Activated naive CD4-positive, alpha-beta T cell treated with anti-CD3 and anti-CD28 coated beads for 36 hours (primary cell): Measurements from ENCODE around the gene PRELP. TPM values are rescaled to one million over a fixed set of nuclear protein-coding genes. Genes with fewer than 3 reads are reported as not detected.

ENCODE experiments used
- CTCF ChIA-PET: fragments of 350-600 bp; sonication (Branson Sonifier 250); formaldehyde crosslinking; loops from one replicate; lab custom pipeline; 2021; ENCODE audit warnings: antibody characterized with exemption; lab: Charles Lee
- DNase-seq: peaks from one replicate; pipeline ENCODE4 v3.0.0-alpha.2; 2020
- H3K27ac Mint-ChIP-seq: one replicate; pipeline ENCODE4 v1.8.0; 2021; ENCODE audit warnings: mild to moderate bottlenecking, mixed read lengths
- H3K27me3 Mint-ChIP-seq: one replicate; pipeline ENCODE4 v1.8.0; 2021; ENCODE audit warnings: low read depth, mixed read lengths
- H3K36me3 Mint-ChIP-seq: one replicate; pipeline ENCODE4 v1.8.0; 2021; ENCODE audit warnings: low read depth, mixed read lengths
- H3K4me1 Mint-ChIP-seq: one replicate; pipeline ENCODE4 v1.8.0; 2021; ENCODE audit warnings: low read depth, mixed read lengths
- H3K4me3 Mint-ChIP-seq: one replicate; pipeline ENCODE4 v1.8.0; 2021; ENCODE audit warnings: mild to moderate bottlenecking, moderate library complexity, mixed read lengths
- H3K9me3 Mint-ChIP-seq: one replicate; pipeline ENCODE4 v1.8.0; 2021; ENCODE audit warnings: mixed read lengths
- intact Hi-C: fragments of 100-400 bp; cut with micrococcal nuclease; formaldehyde crosslinking; loops from one replicate; pipeline ENCODE4 v1.15.1; 2023
- total RNA-seq, 2 experiments: library from RNA; stranded (reverse); gene quantifications; one replicate each; pipeline ENCODE4 v1.2.3, GENCODE V29; 2021

The PRELP gene
- total RNA-seq, 2 experiments from 2014 or later, result not detected

DNA sequence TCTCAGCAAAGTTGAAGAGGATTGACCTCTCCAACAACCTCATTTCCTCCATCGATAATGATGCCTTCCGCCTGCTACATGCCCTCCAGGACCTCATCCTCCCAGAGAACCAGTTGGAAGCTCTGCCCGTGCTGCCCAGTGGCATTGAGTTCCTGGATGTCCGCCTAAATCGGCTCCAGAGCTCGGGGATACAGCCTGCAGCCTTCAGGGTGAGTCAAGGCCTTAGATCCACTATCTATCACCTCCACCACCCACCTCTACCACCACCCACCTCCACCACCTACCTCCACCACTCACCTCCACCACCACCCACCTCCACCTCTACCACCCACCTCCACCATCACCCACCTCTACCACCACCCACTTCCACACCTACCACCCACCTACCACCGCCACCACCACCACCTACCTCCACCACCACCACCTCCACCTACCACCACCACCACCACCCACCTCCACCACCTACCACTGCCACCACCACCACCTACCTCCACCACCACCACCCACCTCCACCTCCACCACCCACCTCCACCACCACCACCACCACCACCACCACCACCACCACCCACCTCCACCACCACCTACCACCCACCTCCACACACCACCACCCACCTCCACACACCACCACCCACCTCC is 24.2 kb downstream of the PRELP start:
- CTCF ChIA-PET, result interaction anchor here (0.6 to 1.2 kb wide), 3 partner anchors 12 to 202 kb away, joined by 3 to 5 read pairs (median 4); no protein-coding TSS in a partner anchor
- Mint-ChIP-seq H3K27me3 (no peaks in the 10 kb centered on the region), H3K4me1 (peaks cover 6% of the 10 kb centered on the region), H3K4me3 (no peak overlapping the region), H3K27ac (no peak overlapping the region), H3K36me3 (no peaks in the 10 kb centered on the region), H3K9me3 (no peaks in the 10 kb centered on the region)
- no peak for DNase-seq
- intact Hi-C loops, result loop anchor here (10.0 kb wide), 1 partner anchor 365 kb away; the partner anchor contains the start of gene SNRPE

DNA sequence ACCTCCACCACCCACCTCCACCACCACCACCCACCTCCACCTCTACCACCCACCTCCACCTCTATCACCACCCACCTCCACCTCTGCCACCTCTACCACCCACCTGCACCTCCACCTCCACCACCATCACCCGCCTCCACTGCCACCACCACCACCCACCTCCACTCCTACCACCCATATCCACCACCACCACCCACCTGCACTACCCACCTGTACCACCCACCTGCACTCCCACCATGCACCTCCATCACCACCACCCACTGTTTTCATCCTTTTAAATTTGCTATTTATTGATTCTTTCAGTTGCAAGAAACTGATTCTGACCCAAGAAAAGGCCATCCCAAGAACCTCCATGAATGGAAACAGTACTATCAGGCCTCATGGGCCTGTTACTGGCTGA is 24.7 kb downstream of the PRELP start:
- CTCF ChIA-PET, result no interaction called here
- Mint-ChIP-seq H3K36me3 (no peaks in the 10 kb centered on the region), H3K27ac (no peak overlapping the region), H3K27me3 (no peaks in the 10 kb centered on the region), H3K9me3 (no peaks in the 10 kb centered on the region), H3K4me1 (peaks cover 6% of the 10 kb centered on the region), H3K4me3 (no peak overlapping the region)
- intact Hi-C loops, result loop anchor here (10.0 kb wide), 1 partner anchor 365 kb away; the partner anchor contains the start of gene SNRPE
- DNase-seq, result no peak

DNA sequence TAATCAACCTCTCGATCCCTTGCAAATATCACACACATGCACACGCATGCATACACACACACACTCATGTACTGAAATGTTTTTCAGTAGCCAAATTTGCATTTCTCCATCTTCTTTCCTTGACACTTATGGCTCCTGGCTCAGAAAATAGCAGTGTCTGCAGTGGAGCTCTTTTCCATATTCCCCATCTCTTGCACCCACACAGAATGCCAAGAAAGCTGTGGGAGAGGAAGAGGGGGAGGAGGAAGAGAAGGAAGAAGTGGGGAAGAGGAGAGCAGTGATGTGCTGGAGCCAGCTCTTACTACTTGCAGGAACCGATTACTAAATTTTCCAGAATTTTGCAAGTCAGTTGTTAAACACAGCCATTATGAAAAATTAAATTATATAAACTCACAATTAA is 28.2 kb downstream of the PRELP start:
- H3K27ac Mint-ChIP-seq, result no peak overlapping the region
- CTCF ChIA-PET, result interaction anchor here (0.6 to 9.3 kb wide), 30 partner anchors 10 to 309 kb away, joined by 3 to 130 read pairs (median 4); partner anchors contain the start of genes ATP2B4 and FMOD
- DNase-seq, result no peak
- no peaks in the 10 kb centered on the region for H3K9me3 Mint-ChIP-seq
- no peaks in the 10 kb centered on the region for H3K27me3 Mint-ChIP-seq
- H3K4me3 Mint-ChIP-seq, result no peak overlapping the region
- no peaks in the 10 kb centered on the region for H3K36me3 Mint-ChIP-seq
- intact Hi-C loops, result loop anchor here (1.0 to 10.0 kb wide), 4 partner anchors 122 to 625 kb away; partner anchors contain the start of genes ATP2B4 and SNRPE
- H3K4me1 Mint-ChIP-seq, result peaks cover 6% of the 10 kb centered on the region

DNA sequence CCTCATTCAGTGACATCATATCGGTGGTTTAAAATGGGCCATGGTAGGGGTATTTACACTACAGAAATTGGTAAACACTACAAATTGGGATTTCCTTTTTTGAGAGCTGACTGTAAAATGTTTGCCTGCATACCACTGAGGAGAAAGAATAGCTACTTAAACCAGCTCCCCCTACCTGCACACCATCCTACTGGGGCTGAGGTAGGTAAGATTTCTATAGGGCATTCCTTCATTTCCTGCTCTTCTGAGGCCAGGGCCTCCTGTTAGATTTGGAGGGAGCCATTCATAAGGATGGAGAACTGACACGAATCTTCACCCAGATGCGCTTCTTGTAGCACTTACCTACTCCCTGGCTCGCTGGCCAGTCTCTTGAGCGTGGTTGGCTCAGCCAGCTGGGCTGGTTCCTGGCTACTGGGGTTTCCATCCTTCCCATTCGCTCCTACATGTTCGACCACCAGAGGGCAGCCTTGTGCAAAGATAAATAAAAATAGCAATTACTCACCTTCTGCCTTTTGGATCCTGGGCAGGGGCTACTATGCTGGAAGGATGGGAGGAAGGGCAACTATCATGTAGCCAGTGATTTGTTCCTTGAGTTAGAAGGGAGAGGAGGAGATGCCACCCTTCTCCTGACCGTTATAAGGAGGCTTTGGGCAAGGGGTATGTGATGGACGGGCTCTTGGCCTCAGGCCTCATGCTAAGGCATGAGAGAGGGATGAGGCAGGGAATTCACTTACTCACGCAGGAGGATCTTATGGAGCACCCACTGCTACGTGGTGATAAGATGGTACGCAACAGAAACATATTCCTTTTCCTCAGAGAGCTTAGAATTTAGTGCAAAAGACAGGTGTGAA is 29.0 kb downstream of the PRELP start:
- Mint-ChIP-seq H3K4me3 (no peak overlapping the region), H3K9me3 (no peaks in the 10 kb centered on the region), H3K27me3 (no peaks in the 10 kb centered on the region), H3K4me1 (peaks cover 6% of the 10 kb centered on the region), H3K27ac (no peak overlapping the region), H3K36me3 (no peaks in the 10 kb centered on the region)
- intact Hi-C loops, result loop anchor here (1.0 to 10.0 kb wide), 4 partner anchors 122 to 624 kb away; partner anchors contain the start of genes ATP2B4 and SNRPE
- DNase-seq, result peak; percentile 91
- CTCF ChIA-PET, result interaction anchor here (0.6 to 9.3 kb wide), 35 partner anchors 9 to 308 kb away, joined by 3 to 130 read pairs (median 4); partner anchors contain the start of genes ATP2B4 and FMOD

DNA sequence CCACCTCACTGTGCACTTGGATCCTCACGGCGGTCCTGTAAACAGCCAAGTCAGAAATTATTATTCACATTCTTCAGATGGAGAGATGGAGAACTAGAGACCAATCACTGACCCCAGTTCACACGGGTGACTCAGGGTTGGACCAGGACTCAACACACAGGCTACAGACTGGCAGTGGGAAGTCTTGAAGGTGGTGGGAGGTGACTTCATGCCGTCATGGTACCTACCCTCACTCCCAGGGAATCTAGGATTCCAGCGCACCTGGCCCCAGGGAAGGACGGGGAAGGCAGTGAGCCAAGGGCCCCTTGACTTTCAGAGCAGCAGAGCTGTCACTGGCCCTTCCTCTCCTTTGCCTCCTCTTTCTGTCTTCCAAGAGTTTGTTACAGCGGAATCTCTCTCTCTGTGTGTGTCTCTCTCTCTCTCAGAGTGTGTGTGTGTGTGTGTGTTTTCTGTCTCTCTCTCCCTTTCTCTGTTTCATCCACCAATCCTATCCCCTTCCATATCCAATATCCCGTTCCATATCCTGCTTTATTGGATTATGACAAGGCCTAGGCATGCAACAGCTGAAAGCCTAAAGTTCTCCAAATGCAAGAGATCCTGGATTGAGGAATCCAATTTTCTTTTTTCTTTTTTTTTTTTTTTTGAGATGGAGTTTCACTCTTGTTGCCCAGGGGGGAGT is 30.1 kb downstream of the PRELP start:
- H3K4me3 Mint-ChIP-seq, result no peak overlapping the region
- peaks cover 6% of the 10 kb centered on the region for H3K4me1 Mint-ChIP-seq
- H3K27me3 Mint-ChIP-seq, result no peaks in the 10 kb centered on the region
- intact Hi-C loops, result loop anchor here (2.0 to 10.0 kb wide), 2 partner anchors 359 to 623 kb away; partner anchors contain the start of gene SNRPE
- H3K27ac Mint-ChIP-seq, result no peak overlapping the region
- no peaks in the 10 kb centered on the region for H3K36me3 Mint-ChIP-seq
- no peak for DNase-seq
- CTCF ChIA-PET, result interaction anchor here (0.6 to 9.3 kb wide), 19 partner anchors 8 to 238 kb away, joined by 3 to 130 read pairs (median 6); partner anchors contain the start of gene ATP2B4
- H3K9me3 Mint-ChIP-seq, result no peaks in the 10 kb centered on the region

DNA sequence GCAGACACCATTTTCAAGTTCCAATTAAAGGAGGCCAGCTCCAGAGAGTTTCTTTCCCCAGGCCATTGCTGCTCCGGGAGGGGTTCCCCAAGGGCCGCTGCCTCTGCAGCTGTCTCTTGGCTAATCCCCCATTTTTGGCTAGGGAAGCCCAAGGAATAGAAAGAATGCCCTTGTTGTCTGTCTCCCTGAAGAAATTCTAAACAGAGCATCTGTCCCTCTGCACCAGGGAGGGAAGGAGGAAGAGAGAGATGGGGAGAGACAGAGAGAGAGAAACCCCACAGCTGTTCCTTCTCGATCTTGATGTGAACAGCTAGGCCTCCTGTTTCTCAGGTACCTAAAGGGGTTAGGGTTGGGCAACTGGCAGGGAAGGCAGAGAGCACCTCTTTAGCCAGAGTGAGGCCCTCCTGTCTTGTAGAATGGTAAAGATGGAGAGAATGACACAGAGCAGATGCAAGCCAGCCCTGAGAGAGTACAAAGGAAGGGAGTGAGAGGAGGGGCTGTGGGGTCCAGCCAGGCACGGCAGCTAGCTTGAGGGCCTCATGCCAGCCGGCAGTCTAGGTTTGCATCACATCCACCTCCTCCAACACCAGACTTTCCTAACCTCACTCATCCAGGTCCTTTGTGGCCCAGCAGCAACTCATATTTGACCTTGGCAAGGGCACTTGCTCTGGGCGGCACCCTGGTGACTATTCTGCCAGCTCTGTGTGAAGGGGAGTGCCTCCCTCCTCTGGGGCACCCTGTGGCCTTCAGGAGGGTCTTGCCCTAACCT is 31.4 kb downstream of the PRELP start:
- Mint-ChIP-seq H3K36me3 (no peaks in the 10 kb centered on the region), H3K4me3 (no peak overlapping the region), H3K9me3 (no peaks in the 10 kb centered on the region), H3K4me1 (peaks cover 10% of the 10 kb centered on the region), H3K27me3 (no peaks in the 10 kb centered on the region), H3K27ac (peak overlapping the region; percentile 53)
- intact Hi-C loops, result loop anchor here (10.0 kb wide), 1 partner anchor 358 kb away; the partner anchor contains the start of gene SNRPE
- CTCF ChIA-PET, result interaction anchor here (0.9 to 9.3 kb wide), 8 partner anchors 10 to 242 kb away, joined by 3 to 130 read pairs (median 4); no protein-coding TSS in a partner anchor
- no peak for DNase-seq

DNA sequence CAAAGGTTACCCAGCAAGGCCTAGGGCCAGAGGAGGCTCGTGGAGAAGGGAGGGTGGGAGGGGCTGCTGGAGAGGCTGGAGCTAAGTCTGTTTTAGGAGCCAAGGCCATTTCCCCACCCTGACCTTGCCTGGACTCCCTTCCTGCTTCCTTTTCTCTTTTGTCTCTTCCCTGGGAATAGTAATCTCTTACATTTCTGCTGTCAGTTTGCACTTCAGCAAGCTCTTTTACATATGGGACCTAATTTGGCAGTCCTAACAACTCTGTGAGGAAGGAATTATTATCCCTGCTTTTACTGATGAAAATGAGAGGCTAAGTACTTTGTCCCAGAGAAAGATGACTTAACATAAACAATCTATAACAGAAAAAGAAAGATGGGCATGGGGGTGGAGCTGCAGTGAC is 32.2 kb downstream of the PRELP start:
- DNase-seq, result no peak
- Mint-ChIP-seq H3K27me3 (no peaks in the 10 kb centered on the region), H3K36me3 (no peaks in the 10 kb centered on the region), H3K4me1 (peaks cover 17% of the 10 kb centered on the region), H3K4me3 (no peak overlapping the region), H3K27ac (no peak overlapping the region), H3K9me3 (no peaks in the 10 kb centered on the region)
- intact Hi-C loops, result loop anchor here (10.0 kb wide), 1 partner anchor 357 kb away; the partner anchor contains the start of gene SNRPE
- CTCF ChIA-PET, result interaction anchor here (0.7 to 9.3 kb wide), 8 partner anchors 9 to 240 kb away, joined by 3 to 130 read pairs (median 4); no protein-coding TSS in a partner anchor

DNA sequence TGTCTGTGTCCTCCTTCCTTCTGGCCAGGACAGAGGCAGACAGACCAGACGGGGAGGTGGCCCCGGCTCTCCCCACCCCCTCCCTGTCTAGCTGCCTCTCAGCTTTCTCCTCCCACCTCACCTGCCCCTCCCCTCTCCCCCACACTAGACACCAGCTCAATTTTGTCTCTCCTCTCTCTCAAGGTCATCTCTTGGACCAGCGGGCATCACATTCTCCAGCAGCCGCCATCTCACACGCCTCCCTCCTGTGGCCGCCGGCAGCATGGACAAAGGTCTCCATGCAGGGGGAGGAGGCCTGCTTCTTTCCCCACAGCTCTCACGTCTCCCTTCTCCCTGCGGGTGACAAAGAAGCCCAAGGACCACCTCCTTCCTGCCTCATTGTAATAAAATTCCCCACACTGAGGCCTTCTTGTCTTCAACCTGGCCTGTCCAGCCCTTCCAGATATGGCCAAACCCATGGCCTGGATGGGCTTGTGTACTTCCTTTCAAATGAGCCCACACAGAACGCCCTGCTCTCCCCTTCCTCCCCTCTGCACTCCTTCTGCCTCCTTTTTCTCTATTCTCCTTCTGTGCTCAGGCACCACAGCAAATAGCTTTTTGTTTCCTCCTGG is 33.0 kb downstream of the PRELP start:
- Mint-ChIP-seq H3K9me3 (no peaks in the 10 kb centered on the region), H3K27me3 (no peaks in the 10 kb centered on the region), H3K4me3 (no peak overlapping the region), H3K36me3 (no peaks in the 10 kb centered on the region), H3K27ac (no peak overlapping the region), H3K4me1 (peaks cover 25% of the 10 kb centered on the region)
- intact Hi-C loops, result loop anchor here (10.0 kb wide), 1 partner anchor 356 kb away; the partner anchor contains the start of gene SNRPE
- no peak for DNase-seq
- CTCF ChIA-PET, result interaction anchor here (0.7 to 9.3 kb wide), 5 partner anchors 57 to 241 kb away, joined by 3 to 130 read pairs (median 3); no protein-coding TSS in a partner anchor

DNA sequence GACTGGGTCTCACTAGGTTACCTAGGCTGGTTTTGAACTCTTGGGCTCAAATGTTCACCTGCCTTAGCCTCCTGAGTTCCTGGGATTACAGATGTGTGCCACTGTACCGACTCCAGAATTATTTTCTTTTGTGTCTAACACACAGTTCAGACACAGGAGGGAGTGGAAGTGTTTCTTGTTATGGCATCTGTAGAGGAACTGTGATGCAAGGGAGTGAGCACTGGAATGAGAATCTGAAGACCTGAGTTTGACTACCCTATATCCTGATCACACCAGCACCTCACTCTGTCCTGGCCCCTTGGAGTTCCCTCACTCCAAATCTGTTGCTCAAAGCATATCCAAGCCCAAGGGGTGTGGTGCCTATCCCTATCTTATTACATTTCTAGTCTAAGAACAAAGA is 33.5 kb downstream of the PRELP start:
- CTCF ChIA-PET, result interaction anchor here (9.3 kb wide), 1 partner anchor 193 kb away, joined by 130 read pairs; no protein-coding TSS in a partner anchor
- Mint-ChIP-seq H3K27me3 (no peaks in the 10 kb centered on the region), H3K4me3 (no peak overlapping the region), H3K36me3 (no peaks in the 10 kb centered on the region), H3K4me1 (peaks cover 31% of the 10 kb centered on the region), H3K27ac (no peak overlapping the region), H3K9me3 (no peaks in the 10 kb centered on the region)
- no peak for DNase-seq
- intact Hi-C loops, result loop anchor here (10.0 kb wide), 1 partner anchor 356 kb away; the partner anchor contains the start of gene SNRPE

DNA sequence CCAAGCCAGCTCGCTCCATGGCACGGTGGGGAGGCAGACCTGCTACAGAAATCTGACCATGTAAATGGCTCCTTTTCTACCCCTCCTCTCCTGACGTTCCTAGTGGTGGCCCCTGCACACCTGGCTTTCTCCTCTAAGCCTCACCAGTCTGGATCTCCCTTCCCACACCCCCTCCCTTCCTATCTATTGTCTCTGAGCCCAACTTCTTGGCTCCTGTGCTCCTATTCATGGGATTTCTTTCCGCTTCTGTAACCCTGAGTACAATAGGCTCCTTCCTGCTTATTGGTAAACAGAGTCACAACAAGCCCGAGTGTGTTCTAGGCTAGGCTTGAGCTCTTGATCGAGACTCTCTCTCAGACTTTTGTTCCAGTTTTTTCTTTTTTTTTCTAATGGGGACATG is 35.9 kb downstream of the PRELP start:
- H3K27ac Mint-ChIP-seq, result no peak overlapping the region
- no peaks in the 10 kb centered on the region for H3K36me3 Mint-ChIP-seq
- no peak overlapping the region for H3K4me3 Mint-ChIP-seq
- CTCF ChIA-PET, result interaction anchor here (0.6 to 0.7 kb wide), 2 partner anchors 34 to 171 kb away, joined by 3 read pairs; no protein-coding TSS in a partner anchor
- peaks cover 36% of the 10 kb centered on the region for H3K4me1 Mint-ChIP-seq
- no peaks in the 10 kb centered on the region for H3K9me3 Mint-ChIP-seq
- DNase-seq, result no peak
- intact Hi-C loops, result no loop called here
- H3K27me3 Mint-ChIP-seq, result no peaks in the 10 kb centered on the region
